Right atrium auricular region (tissue), 2 donors: ENCODE data around the gene GPX2. TPM values are rescaled to one million over a fixed set of nuclear protein-coding genes. Genes with fewer than 3 reads are reported as not detected.

Experiments
- DNase-seq: peaks from one replicate; pipeline ENCODE4 v3.0.0-alpha.2; 2019; ENCODE audit warnings: low spot score
- H3K27ac ChIP-seq, 2 donors: fragments of 200-600 bp; sonication (generic); 1 replicate in 1 of 2; 2 replicates in 1 of 2; pipeline ENCODE4 v1.5.1; 2016 to 2019
- H3K27me3 ChIP-seq, 2 donors: fragments of 200-600 bp; sonication (generic); one replicate each; pipeline versions ENCODE4 v1.5.1 to v1.6.0; 2017 to 2019
- H3K36me3 ChIP-seq: fragments of 200-600 bp; sonication (generic); one replicate; pipeline ENCODE4 v1.5.1; 2016
- H3K4me1 ChIP-seq, 2 donors: fragments of 200-600 bp; sonication (generic); one replicate each; pipeline versions ENCODE4 v1.5.1 to v1.6.0; 2017 to 2019
- H3K4me3 ChIP-seq, 2 donors: fragments of 200-600 bp; sonication (generic); 1 replicate in 1 of 2; 2 replicates in 1 of 2; pipeline ENCODE4 v1.5.1; 2017 to 2019; ENCODE audit warnings: mild to moderate bottlenecking in 1 of 2, moderate library complexity in 1 of 2
- H3K9me3 ChIP-seq, 2 donors: fragments of 200-600 bp; sonication (generic); one replicate each; pipeline ENCODE4 v1.5.1; 2019
- total RNA-seq, 2 donors: library from RNA; depleted of rRNA; stranded (reverse); fragments of >200 nt; gene quantifications; one replicate each; pipeline ENCODE4 v1.1.0, GENCODE V29; 2016
- TF ChIP-seq, protein P1 (sequence below), 2 donors: fragments of 200-600 bp; sonication (generic); IDR thresholded peaks; one replicate each; pipeline ENCODE4 v1.5.1; 2019; ENCODE audit warnings: antibody characterized with exemption in 2 of 2

Gene GPX2
- total RNA-seq, 2 donors from 2014 or later = not detected

- no peaks in the 10 kb centered on the region for H3K9me3 ChIP-seq
- TF ChIP-seq, protein P1, sequence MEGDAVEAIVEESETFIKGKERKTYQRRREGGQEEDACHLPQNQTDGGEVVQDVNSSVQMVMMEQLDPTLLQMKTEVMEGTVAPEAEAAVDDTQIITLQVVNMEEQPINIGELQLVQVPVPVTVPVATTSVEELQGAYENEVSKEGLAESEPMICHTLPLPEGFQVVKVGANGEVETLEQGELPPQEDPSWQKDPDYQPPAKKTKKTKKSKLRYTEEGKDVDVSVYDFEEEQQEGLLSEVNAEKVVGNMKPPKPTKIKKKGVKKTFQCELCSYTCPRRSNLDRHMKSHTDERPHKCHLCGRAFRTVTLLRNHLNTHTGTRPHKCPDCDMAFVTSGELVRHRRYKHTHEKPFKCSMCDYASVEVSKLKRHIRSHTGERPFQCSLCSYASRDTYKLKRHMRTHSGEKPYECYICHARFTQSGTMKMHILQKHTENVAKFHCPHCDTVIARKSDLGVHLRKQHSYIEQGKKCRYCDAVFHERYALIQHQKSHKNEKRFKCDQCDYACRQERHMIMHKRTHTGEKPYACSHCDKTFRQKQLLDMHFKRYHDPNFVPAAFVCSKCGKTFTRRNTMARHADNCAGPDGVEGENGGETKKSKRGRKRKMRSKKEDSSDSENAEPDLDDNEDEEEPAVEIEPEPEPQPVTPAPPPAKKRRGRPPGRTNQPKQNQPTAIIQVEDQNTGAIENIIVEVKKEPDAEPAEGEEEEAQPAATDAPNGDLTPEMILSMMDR (IDR thresholded peaks at IDR 0.05) = no peak
- H3K27ac ChIP-seq = no peak overlapping the region
- H3K36me3 ChIP-seq = peaks cover 5% of the 10 kb centered on the region
- H3K4me3 ChIP-seq = no peak overlapping the region
- no peak for DNase-seq
- H3K27me3 ChIP-seq = no peaks in the 10 kb centered on the region
- H3K4me1 ChIP-seq = peaks cover 0 to 18% of the 10 kb centered on the region in 2 donors
These were observed 10.7 kb upstream of the GPX2 start for GRCh38 chr14:64953310-64953654.

DNA sequence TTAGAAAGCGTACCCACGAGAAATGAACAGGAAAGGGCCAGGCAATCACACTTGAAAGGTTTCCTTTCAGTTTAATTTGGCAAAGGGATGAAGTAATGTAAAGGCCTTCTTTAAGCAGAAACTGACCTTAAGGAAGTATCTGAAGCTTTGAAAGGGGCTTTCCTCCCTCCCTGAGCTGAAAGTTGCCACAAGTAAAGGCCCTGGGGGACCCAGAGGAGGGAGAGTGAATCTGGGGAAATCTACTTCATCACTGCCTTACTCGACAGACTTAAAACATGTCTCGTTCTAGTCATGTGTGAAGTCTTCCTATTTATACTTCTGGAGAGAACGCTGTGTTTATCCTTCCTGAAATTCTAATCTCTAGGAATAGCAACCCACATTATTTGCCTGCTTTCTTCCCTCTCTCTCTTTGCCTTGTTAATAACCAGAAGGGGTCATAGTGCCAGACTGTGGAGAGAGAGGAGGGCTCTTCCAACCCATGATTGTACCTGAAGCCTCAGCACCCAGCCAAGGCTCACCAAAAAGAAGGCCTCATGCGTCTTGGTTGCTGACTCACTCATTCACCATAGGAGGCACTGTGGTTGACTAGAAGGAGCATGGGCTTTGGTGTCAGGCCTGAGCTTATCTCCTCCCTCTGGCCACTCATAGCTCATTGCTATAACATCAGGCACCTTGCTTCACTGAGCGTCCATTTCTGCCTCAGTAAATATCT lies 10.2 kb upstream of the GPX2 start:
- TF ChIP-seq, protein P1 (IDR thresholded peaks at IDR 0.05) = no peak
- H3K27ac ChIP-seq = peak overlapping the region; percentile 89 to 91
- H3K27me3 ChIP-seq = no peaks in the 10 kb centered on the region
- H3K4me3 ChIP-seq = no peak overlapping the region
- peaks cover 0 to 23% of the 10 kb centered on the region in 2 donors for H3K4me1 ChIP-seq
- H3K9me3 ChIP-seq = no peaks in the 10 kb centered on the region
- peaks cover 11% of the 10 kb centered on the region for H3K36me3 ChIP-seq
- no peak for DNase-seq

- no peak for DNase-seq
- Histone ChIP-seq H3K36me3 (peaks cover 14% of the 10 kb centered on the region), H3K4me1 (peaks cover 0 to 23% of the 10 kb centered on the region in 2 donors), H3K9me3 (no peaks in the 10 kb centered on the region), H3K4me3 (no peak overlapping the region), H3K27me3 (no peaks in the 10 kb centered on the region), H3K27ac (peak overlapping the region; percentile 89 to 91)
- TF ChIP-seq, protein P1 (IDR thresholded peaks at IDR 0.05) = no peak
These were observed 9.2 kb upstream of the GPX2 start for GRCh38 chr14:64951724-64952123.

DNA sequence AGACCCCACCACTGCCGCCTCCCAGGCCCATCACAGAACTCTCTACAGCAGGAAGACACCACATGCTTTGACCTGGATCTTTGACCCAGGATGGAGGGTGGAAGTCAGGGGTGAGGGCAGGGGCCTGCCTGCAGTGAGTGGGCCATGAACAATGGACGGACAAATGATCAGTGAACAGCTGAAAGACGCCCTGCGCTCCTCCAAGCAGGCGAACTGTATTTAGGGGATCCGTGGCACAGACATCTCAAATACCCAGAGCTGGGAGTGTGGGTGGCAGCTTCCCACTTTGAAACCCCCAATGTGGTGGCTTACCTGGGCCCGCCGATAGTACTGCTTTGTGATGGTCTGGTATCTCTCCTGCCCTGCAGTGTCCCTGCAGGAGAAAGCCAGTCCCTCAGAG lies 8.7 kb upstream of the GPX2 start:
- Histone ChIP-seq H3K4me1 (peaks cover 0 to 23% of the 10 kb centered on the region in 2 donors), H3K27ac (peak overlapping the region; percentile 89 to 91), H3K27me3 (no peaks in the 10 kb centered on the region), H3K4me3 (no peak overlapping the region), H3K9me3 (no peaks in the 10 kb centered on the region), H3K36me3 (peaks cover 14% of the 10 kb centered on the region)
- DNase-seq = no peak
- TF ChIP-seq, protein P1 (IDR thresholded peaks at IDR 0.05) = no peak

DNA sequence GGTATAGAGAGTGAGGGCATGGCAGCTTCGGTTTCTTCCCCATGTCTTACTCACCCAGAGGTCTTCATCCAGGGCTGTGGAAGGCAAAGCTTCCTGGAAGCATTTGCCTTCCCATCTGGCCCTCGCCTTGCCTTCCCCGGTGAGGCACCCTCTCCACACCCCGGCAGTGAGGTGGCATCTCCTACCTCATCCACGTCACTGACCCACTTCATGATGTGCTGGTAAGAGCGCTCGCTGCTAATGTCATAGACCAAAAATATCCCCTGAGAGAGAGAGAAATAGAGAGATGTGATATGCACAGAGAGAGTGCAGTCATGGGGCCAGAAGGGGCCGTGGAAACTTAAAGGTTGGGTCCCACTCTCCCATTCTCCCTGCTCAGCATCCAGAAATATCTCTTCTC lies 8.3 kb upstream of the GPX2 start:
- Histone ChIP-seq H3K27ac (peak overlapping the region; percentile 89 to 91), H3K36me3 (peaks cover 14% of the 10 kb centered on the region), H3K9me3 (no peaks in the 10 kb centered on the region), H3K27me3 (no peaks in the 10 kb centered on the region), H3K4me3 (peak overlapping the region in 1 of 2 donors; percentile 37), H3K4me1 (peaks cover 0 to 23% of the 10 kb centered on the region in 2 donors)
- TF ChIP-seq, protein P1 (IDR thresholded peaks at IDR 0.05) = no peak
- DNase-seq = no peak
